Endodermal cell (in vitro differentiated cells): ENCODE results near the gene TRIM66. TPM values are rescaled to one million over a fixed set of nuclear protein-coding genes. Genes with fewer than 3 reads are reported as not detected.

Source experiments
- DNase-seq: peaks from one replicate; pipeline ENCODE4 v3.0.0-alpha.2; 2017
- H3K27ac ChIP-seq: 2 replicates; pipeline ENCODE4 v1.5.1; 2013; ENCODE audit warnings: mild to moderate bottlenecking, low read depth, low read length, moderate library complexity
- H3K27me3 ChIP-seq: 2 replicates; pipeline ENCODE4 v1.6.1; 2013; ENCODE audit warnings: mild to moderate bottlenecking, low read length, moderate library complexity; ENCODE audit not compliant: insufficient read depth, control insufficient read depth, poor library complexity, severe bottlenecking
- H3K36me3 ChIP-seq: 2 replicates; pipeline ENCODE4 v1.7.0; 2013; ENCODE audit warnings: mild to moderate bottlenecking, low read length, moderate library complexity; ENCODE audit not compliant: control insufficient read depth, insufficient read depth
- H3K4me1 ChIP-seq: one replicate; pipeline ENCODE4 v1.7.0; 2013; ENCODE audit warnings: low read length; ENCODE audit not compliant: control insufficient read depth, insufficient read depth
- H3K4me3 ChIP-seq: 2 replicates; pipeline ENCODE4 v1.5.1; 2013; ENCODE audit warnings: mild to moderate bottlenecking, low read length, moderate library complexity
- H3K9ac ChIP-seq: 2 replicates; pipeline ENCODE4 v1.6.1; 2013; ENCODE audit warnings: mild to moderate bottlenecking, low read length, moderate library complexity; ENCODE audit not compliant: poor library complexity, severe bottlenecking; ENCODE audit errors: extremely low read depth
- H3K9me3 ChIP-seq: 2 replicates; pipeline ENCODE4 v1.6.1; 2013; ENCODE audit warnings: mild to moderate bottlenecking, low read length, moderate library complexity; ENCODE audit not compliant: control insufficient read depth
- H3K27ac Mint-ChIP-seq: 2 replicates; pipeline ENCODE4 v1.8.0; 2020; ENCODE audit warnings: mixed read lengths
- H3K27me3 Mint-ChIP-seq: 2 replicates; pipeline ENCODE4 v1.8.0; 2021; ENCODE audit warnings: mild to moderate bottlenecking, mixed read lengths; ENCODE audit not compliant: insufficient read depth
- H3K36me3 Mint-ChIP-seq: 2 replicates; pipeline ENCODE4 v1.8.0; 2020; ENCODE audit warnings: low read depth, mixed read lengths
- H3K4me1 Mint-ChIP-seq: 2 replicates; pipeline ENCODE4 v1.8.0; 2020; ENCODE audit warnings: mixed read lengths
- H3K4me3 Mint-ChIP-seq: 2 replicates; pipeline ENCODE4 v1.8.0; 2020; ENCODE audit warnings: mild to moderate bottlenecking, moderate library complexity, mixed read lengths
- H3K9me3 Mint-ChIP-seq: 2 replicates; pipeline ENCODE4 v1.8.0; 2020; ENCODE audit warnings: mild to moderate bottlenecking, mixed read lengths
- WGBS, 2 experiments: methylation state at CpG; one replicate each; pipeline versions ENCODE4 v1.1.5 to v1.1.7; 2013; ENCODE audit warnings: missing lambda C conversion rate in 2 of 2, mixed read lengths in 1 of 2; ENCODE audit not compliant: insufficient coverage in 1 of 2, insufficient read length in 1 of 2; 5-methylcytosine and 5-hydroxymethylcytosine counted together
- total RNA-seq, 2 donors: library from RNA; stranded (reverse); fragmentation: NEBNext Ultra II Directional in 1 of 2; extraction: Animal tissue kit (Norgen Biotek cat#: 25700) in 1 of 2; gene quantifications; 2 replicates in 1 of 2; 3 replicates in 1 of 2; pipeline ENCODE4 v1.2.1, GENCODE V29; 2021
- TF ChIP-seq, protein P1 (sequence below): fragments of 200-600 bp; sonication (generic); conservative IDR thresholded peaks from 2 replicates; pipeline ENCODE4 v1.5.0; 2021; ENCODE audit warnings: antibody characterized with exemption, mild to moderate bottlenecking

Gene TRIM66
- total RNA-seq, 2 donors from 2014 or later, result 4.3 to 4.6 TPM

DNA sequence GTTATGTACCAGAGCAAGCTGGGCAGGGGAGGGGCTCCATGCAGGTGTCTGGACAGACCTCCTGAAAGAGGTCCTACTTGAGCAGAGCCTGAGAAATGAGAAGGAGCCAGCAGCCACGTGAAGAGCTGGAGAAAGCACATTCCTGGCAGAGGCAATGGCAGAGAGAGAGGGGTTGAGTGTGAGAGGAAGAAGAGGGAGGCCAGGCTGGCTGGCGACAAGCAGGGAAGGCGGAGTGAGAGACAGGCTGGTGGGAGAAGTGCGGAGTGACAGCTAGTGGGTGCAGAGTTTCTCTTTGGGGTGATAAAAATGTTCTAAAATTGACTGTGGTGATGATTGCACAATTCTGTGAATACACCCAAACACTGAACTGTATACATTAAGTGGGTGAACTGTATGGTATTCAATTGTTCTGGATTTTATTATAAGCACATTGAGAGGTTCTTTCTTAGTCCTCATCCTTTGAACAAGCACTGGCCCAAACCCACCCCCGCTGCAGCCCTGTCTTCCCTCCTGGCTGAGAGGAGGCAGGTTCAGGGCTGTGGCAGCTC is 29.5 kb upstream of the TRIM66 start:
- Mint-ChIP-seq H3K9me3 (no peaks in the 10 kb centered on the region), H3K27ac (peak overlapping the region; percentile 4)
- 92 to 93% methylated on average over 2 to 5 of the region's 5 CpGs for WGBS, 2 experiments

DNA sequence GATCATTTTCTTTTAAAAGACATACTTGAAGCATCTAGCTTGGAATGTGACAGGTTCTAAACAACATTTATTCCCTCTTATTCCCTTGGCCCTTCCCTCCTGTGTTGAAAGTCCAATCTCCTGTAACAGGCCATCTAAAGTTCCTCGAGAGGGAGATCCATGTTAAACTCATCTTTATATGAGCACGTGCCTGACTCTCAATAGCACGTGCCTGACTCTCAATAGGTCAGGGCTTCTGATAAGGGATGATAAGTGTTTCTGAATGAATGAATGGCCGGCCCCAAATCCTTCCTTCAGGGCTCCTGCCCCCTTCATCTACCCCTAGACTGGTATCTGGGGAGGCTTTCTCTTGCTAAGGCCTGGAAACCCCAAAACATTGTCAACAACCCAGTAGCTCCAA is 27.3 kb upstream of the TRIM66 start:
- Histone ChIP-seq H3K4me1 (peaks cover 9% of the 10 kb centered on the region), H3K36me3 (peaks cover 93% of the 10 kb centered on the region), H3K27me3 (no peaks in the 10 kb centered on the region), H3K9ac (no peak overlapping the region), H3K4me3 (no peak overlapping the region), H3K27ac (no peak overlapping the region), H3K9me3 (no peaks in the 10 kb centered on the region)
- TF ChIP-seq, protein P1, sequence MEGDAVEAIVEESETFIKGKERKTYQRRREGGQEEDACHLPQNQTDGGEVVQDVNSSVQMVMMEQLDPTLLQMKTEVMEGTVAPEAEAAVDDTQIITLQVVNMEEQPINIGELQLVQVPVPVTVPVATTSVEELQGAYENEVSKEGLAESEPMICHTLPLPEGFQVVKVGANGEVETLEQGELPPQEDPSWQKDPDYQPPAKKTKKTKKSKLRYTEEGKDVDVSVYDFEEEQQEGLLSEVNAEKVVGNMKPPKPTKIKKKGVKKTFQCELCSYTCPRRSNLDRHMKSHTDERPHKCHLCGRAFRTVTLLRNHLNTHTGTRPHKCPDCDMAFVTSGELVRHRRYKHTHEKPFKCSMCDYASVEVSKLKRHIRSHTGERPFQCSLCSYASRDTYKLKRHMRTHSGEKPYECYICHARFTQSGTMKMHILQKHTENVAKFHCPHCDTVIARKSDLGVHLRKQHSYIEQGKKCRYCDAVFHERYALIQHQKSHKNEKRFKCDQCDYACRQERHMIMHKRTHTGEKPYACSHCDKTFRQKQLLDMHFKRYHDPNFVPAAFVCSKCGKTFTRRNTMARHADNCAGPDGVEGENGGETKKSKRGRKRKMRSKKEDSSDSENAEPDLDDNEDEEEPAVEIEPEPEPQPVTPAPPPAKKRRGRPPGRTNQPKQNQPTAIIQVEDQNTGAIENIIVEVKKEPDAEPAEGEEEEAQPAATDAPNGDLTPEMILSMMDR, result no peak
- peaks cover 40% of the 10 kb centered on the region for H3K36me3 Mint-ChIP-seq
- H3K27ac Mint-ChIP-seq, result no peak overlapping the region
- 93% methylated on average over 4 of the region's 4 CpGs; no CpG with 5 or more reads in 1 of the 2 experiments for WGBS, 2 experiments
- no peak overlapping the region for H3K4me3 Mint-ChIP-seq
- peaks cover 18% of the 10 kb centered on the region for H3K4me1 Mint-ChIP-seq
- no peaks in the 10 kb centered on the region for H3K27me3 Mint-ChIP-seq
- no peaks in the 10 kb centered on the region for H3K9me3 Mint-ChIP-seq
- no peak for DNase-seq

More for the DNA sequence above, 29.5 kb upstream of the TRIM66 start:
- no peaks in the 10 kb centered on the region for H3K27me3 Mint-ChIP-seq
- peaks cover 34% of the 10 kb centered on the region for H3K4me1 Mint-ChIP-seq
- no peak overlapping the region for H3K27ac ChIP-seq
- no peak for DNase-seq
- H3K4me3 Mint-ChIP-seq, result no peak overlapping the region
- TF ChIP-seq, protein P1, result no peak
- H3K9ac ChIP-seq, result no peak overlapping the region
- H3K4me3 ChIP-seq, result no peak overlapping the region
- peaks cover 37% of the 10 kb centered on the region for H3K36me3 Mint-ChIP-seq
- peaks cover 94% of the 10 kb centered on the region for H3K36me3 ChIP-seq
- H3K27me3 ChIP-seq, result no peaks in the 10 kb centered on the region
- no peaks in the 10 kb centered on the region for H3K9me3 ChIP-seq
- peaks cover 12% of the 10 kb centered on the region for H3K4me1 ChIP-seq

DNA sequence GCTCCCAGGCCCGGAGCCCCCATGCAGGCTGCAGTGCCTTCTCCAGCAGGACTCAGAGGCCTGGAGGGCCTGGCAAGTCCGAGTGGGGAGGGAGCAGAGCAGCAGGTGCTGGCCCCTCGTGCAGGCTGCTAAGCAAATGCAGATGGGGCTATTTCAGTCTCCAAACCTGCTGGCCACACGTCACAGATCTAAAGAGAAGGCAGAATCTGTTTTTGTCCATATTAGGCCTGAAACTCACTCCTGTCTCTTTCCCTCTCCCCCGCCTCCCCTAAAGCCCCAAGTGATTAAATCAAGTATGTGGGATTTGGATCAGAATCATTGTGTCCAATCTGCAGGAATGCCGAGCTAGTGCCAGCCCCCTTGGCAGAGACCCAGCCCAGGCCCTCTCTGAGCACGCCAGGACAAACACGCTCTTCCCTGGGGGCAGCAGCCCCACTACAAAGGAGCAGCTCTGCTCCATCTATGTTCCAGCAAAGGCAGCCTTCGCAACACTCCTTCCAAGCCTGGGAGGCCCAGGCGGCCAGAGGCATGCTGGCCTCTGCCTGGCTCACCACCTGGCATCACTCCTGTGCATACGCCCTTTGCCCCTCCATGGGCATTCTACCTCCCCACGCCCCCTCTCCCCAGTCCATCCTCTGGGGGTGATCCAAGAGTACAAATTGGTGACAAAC is 26.7 kb upstream of the TRIM66 start:
- H3K4me1 Mint-ChIP-seq, result peaks cover 12% of the 10 kb centered on the region
- TF ChIP-seq, protein P1, result no peak
- no peaks in the 10 kb centered on the region for H3K9me3 Mint-ChIP-seq
- no peaks in the 10 kb centered on the region for H3K27me3 ChIP-seq
- no peaks in the 10 kb centered on the region for H3K9me3 ChIP-seq
- WGBS, 2 experiments, result 86 to 90% methylated on average over 11 to 12 of the region's 12 CpGs
- no peak overlapping the region for H3K4me3 Mint-ChIP-seq
- peak overlapping the region; percentile 12 for H3K27ac ChIP-seq
- H3K27me3 Mint-ChIP-seq, result no peaks in the 10 kb centered on the region
- H3K9ac ChIP-seq, result no peak overlapping the region
- H3K4me3 ChIP-seq, result no peak overlapping the region
- peaks cover 93% of the 10 kb centered on the region for H3K36me3 ChIP-seq
- H3K4me1 ChIP-seq, result peaks cover 3% of the 10 kb centered on the region
- H3K27ac Mint-ChIP-seq, result peak overlapping the region; percentile 35
- peaks cover 43% of the 10 kb centered on the region for H3K36me3 Mint-ChIP-seq
- DNase-seq, result no peak
